ENCODE data around the gene FAM200B.
A peak's percentile ranks its signal among the peaks of the same experiment; 100 is the strongest.

FAM200B gene

DNA sequence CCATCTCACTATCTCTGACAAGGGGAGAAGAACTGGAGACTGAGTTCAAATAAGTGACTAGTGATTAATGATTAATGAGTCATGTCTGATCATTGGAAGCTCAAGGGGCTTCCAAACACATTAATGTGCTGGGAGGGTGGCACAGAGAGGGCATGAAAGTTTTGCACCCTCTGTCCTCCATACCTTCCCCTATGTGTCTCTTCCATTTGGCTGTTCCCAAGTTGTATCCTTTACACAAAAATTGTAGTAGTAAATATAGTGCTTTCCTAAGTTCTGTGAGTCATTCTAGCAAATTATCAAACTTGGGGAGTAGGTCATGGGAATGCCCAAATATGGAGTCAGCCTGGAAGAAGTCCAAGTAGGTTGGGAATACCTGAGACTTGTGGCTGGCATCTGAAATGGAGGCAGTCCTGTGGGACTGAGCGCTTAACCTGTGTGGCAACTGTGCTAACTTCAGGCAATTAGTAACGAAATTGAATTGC, 4.1 kb upstream of the FAM200B start:
- Histone ChIP-seq H3K4me3 (ENCODE audit: low read depth in 1 of 2, low read length in 2 of 2) (0 out of 4 replicates have a peak overlapping the region, but pooled peaks of 1 of the 2 experiments have one; percentile 21), H3K36me3 (ENCODE audit: insufficient read depth, low read length) (peaks cover 16% of the 10 kb centered on the region; the same call in 1 of the 2 replicates), H3K4me1 (ENCODE audit: insufficient read depth, low read length) (peaks cover 43% of the 10 kb centered on the region), H2AFZ (ENCODE audit: low read depth, low read length) (no peak overlapping the region), H3K79me2 (ENCODE audit: insufficient read depth, low read length) (peaks cover 98% of the 10 kb centered on the region), H3K9me3 (ENCODE audit: insufficient read depth, low read length, severe bottlenecking) (no peaks in the 10 kb centered on the region), H3K4me2 (ENCODE audit: insufficient read depth, low read length) (peak overlapping the region; percentile 48), H4K20me1 (ENCODE audit: insufficient read depth, low read length) (no peaks in the 10 kb centered on the region; the same call in 1 of the 2 replicates), H3K27me3 (ENCODE audit: insufficient read depth, low read length, poor library complexity) (no peaks in the 10 kb centered on the region), H3K27ac (ENCODE audit: low read length) (0 out of 2 replicates have a peak overlapping the region, but pooled peaks have one; percentile 8), H3K9ac (ENCODE audit: low read depth, low read length) (no peak overlapping the region)
- DNase-seq (no peak), ATAC-seq (ENCODE audit: insufficient read depth, low read depth) (no peak)
- no peak for TF ChIP-seq EZH2 (IDR thresholded peaks at IDR 0.05; ENCODE audit: borderline replicate concordance, low read depth, low read length, severe bottlenecking)
- TF ChIP-seq, protein P1, sequence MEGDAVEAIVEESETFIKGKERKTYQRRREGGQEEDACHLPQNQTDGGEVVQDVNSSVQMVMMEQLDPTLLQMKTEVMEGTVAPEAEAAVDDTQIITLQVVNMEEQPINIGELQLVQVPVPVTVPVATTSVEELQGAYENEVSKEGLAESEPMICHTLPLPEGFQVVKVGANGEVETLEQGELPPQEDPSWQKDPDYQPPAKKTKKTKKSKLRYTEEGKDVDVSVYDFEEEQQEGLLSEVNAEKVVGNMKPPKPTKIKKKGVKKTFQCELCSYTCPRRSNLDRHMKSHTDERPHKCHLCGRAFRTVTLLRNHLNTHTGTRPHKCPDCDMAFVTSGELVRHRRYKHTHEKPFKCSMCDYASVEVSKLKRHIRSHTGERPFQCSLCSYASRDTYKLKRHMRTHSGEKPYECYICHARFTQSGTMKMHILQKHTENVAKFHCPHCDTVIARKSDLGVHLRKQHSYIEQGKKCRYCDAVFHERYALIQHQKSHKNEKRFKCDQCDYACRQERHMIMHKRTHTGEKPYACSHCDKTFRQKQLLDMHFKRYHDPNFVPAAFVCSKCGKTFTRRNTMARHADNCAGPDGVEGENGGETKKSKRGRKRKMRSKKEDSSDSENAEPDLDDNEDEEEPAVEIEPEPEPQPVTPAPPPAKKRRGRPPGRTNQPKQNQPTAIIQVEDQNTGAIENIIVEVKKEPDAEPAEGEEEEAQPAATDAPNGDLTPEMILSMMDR (IDR thresholded peaks at IDR 0.05; ENCODE audit: borderline replicate concordance, extremely low read depth, low read length, poor library complexity, severe bottlenecking) = no peak

DNA sequence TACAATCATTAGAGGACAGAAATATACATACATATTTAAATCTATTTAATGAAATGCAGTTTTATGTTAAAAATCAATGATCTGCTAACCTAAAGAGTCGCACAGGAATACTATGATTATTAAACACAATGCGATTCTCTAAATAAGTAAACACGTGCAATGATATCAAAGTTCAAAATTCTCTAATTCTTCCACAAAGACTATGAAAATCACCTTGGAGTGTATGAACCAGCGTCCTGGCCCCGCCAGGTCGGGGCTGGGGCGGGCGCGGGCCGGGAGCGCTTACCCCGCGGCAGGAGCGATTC, 608 bp upstream of the FAM200B start:
- no peaks in the 10 kb centered on the region; the same call in 1 of the 2 replicates for H4K20me1 ChIP-seq (ENCODE audit: insufficient read depth, low read length)
- TF ChIP-seq, protein P1 (IDR thresholded peaks at IDR 0.05; ENCODE audit: borderline replicate concordance, extremely low read depth, low read length, poor library complexity, severe bottlenecking) = no peak
- no peak for TF ChIP-seq EZH2 (IDR thresholded peaks at IDR 0.05; ENCODE audit: borderline replicate concordance, low read depth, low read length, severe bottlenecking)
- peak overlapping the region; percentile 91 for H3K9ac ChIP-seq (ENCODE audit: low read depth, low read length)
- no peaks in the 10 kb centered on the region for H3K27me3 ChIP-seq (ENCODE audit: insufficient read depth, low read length, poor library complexity)
- H3K36me3 ChIP-seq (ENCODE audit: insufficient read depth, low read length) = peaks cover 30% of the 10 kb centered on the region; the same call in 1 of the 2 replicates
- no peak for DNase-seq
- ATAC-seq (ENCODE audit: insufficient read depth, low read depth) = no peak; the same call in 2 of the 3 replicates
- H3K4me2 ChIP-seq (ENCODE audit: insufficient read depth, low read length) = peak overlapping the region; percentile 86
- no peaks in the 10 kb centered on the region for H3K9me3 ChIP-seq (ENCODE audit: insufficient read depth, low read length, severe bottlenecking)
- peaks cover 94% of the 10 kb centered on the region for H3K79me2 ChIP-seq (ENCODE audit: insufficient read depth, low read length)
- H2AFZ ChIP-seq (ENCODE audit: low read depth, low read length) = peak overlapping the region; percentile 96
- H3K4me3 ChIP-seq (ENCODE audit: low read depth in 1 of 2, low read length in 2 of 2) = peak overlapping the region; percentile 71 to 85
- H3K4me1 ChIP-seq (ENCODE audit: insufficient read depth, low read length) = peaks cover 55% of the 10 kb centered on the region
- peak overlapping the region; percentile 91 for H3K27ac ChIP-seq (ENCODE audit: low read length)

DNA sequence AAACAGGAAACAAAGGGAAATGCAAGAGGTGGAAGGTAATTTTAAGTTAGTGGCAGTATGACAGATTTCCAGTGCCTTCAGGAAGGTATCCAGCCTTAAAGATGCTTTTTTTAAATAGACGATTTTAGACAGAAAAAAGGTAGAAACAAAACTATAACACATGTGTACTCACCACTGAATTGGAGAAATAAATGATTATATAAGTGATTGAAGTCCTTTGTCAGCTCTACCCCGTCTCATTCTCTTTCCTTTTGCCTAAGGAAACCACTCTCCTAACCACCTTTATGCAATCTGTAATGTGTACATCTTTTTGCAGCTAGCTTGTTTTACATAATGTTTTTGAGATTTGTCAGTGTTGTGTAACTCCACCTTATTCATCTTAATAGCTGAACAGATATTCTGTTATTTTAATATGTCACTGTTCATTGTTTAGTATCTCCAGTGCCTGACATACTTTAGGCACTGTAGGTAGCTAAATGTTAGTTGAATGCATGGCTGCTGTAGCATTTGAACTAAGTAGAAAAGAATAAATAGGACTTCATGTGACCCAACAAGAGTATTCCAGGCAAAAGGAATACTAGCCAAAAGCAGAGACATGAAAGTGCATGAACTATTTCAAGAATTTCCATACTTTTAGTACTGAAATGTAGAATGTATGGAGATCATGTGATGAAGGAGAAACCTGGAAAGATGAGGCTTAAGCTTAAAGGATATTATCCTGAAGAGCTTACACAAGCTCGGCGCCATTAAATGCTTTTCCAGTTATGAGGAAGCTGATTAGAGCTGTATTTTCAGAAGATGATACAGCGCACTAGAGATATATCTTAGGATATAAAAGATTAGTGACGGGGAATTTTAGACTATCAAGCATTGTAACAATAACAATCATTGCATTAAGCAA, 865 bp downstream of the FAM200B start:
- Histone ChIP-seq H3K4me3 (ENCODE audit: low read depth in 1 of 2, low read length in 2 of 2) (peak overlapping the region; percentile 71 to 85), H3K27ac (ENCODE audit: low read length) (peak overlapping the region; percentile 91), H2AFZ (ENCODE audit: low read depth, low read length) (peak overlapping the region; percentile 96), H4K20me1 (ENCODE audit: insufficient read depth, low read length) (no peaks in the 10 kb centered on the region; the same call in 1 of the 2 replicates), H3K4me1 (ENCODE audit: insufficient read depth, low read length) (peaks cover 48% of the 10 kb centered on the region), H3K9me3 (ENCODE audit: insufficient read depth, low read length, severe bottlenecking) (no peaks in the 10 kb centered on the region), H3K27me3 (ENCODE audit: insufficient read depth, low read length, poor library complexity) (no peaks in the 10 kb centered on the region), H3K79me2 (ENCODE audit: insufficient read depth, low read length) (peaks cover 79% of the 10 kb centered on the region), H3K9ac (ENCODE audit: low read depth, low read length) (peak overlapping the region; percentile 91), H3K36me3 (ENCODE audit: insufficient read depth, low read length) (peaks cover 41% of the 10 kb centered on the region), H3K4me2 (ENCODE audit: insufficient read depth, low read length) (peak overlapping the region; percentile 86)
- TF ChIP-seq EZH2 (IDR thresholded peaks at IDR 0.05; ENCODE audit: borderline replicate concordance, low read depth, low read length, severe bottlenecking) = no peak
- TF ChIP-seq, protein P1 (IDR thresholded peaks at IDR 0.05; ENCODE audit: borderline replicate concordance, extremely low read depth, low read length, poor library complexity, severe bottlenecking) = no peak
- ATAC-seq (ENCODE audit: insufficient read depth, low read depth) (no peak), DNase-seq (no peak)
